Measurements from ENCODE around the gene HYOU1.

Gene HYOU1

GRCh38 chr11:119031912-119032280 lies 25.1 kb downstream of the HYOU1 start:
- no peak for TF ChIP-seq CTCF (IDR thresholded peaks at IDR 0.05; ENCODE audit: low read depth, low read length)
- DNase-seq (ENCODE audit: low read depth, low spot score) = no peak
- H3K4me3 ChIP-seq (ENCODE audit: low read depth, low read length) = no peak overlapping the region
- in situ Hi-C loops (cut with HindIII; ENCODE audit: low sequenced_read_pairs) = no loop called here

GRCh38 chr11:119030329-119031047 lies 26.5 kb downstream of the HYOU1 start, which contains the start of gene SLC37A4:
Gene SLC37A4 (minus strand): TSS chr11:119030877.
- H3K4me3 ChIP-seq (ENCODE audit: low read depth, low read length) = peak within 1 kb of the TSS; percentile 61
- TF ChIP-seq CTCF (IDR thresholded peaks at IDR 0.05; ENCODE audit: low read depth, low read length) = no peak
- in situ Hi-C loops (cut with HindIII; ENCODE audit: low sequenced_read_pairs) = no loop called here
- peak; percentile 98 for DNase-seq (ENCODE audit: low read depth, low spot score)

- no peak for TF ChIP-seq CTCF (IDR thresholded peaks at IDR 0.05; ENCODE audit: low read depth, low read length)
- no peak for DNase-seq (ENCODE audit: low read depth, low spot score)
Measured at GRCh38 chr11:119030029-119030328, 27.0 kb downstream of the HYOU1 start.

GRCh38 chr11:119029340-119030028 lies 27.5 kb downstream of the HYOU1 start:
- DNase-seq (ENCODE audit: low read depth, low spot score) = no peak
- in situ Hi-C loops (cut with HindIII; ENCODE audit: low sequenced_read_pairs) = no loop called here
- peak overlapping the region; percentile 61 for H3K4me3 ChIP-seq (ENCODE audit: low read depth, low read length)
- TF ChIP-seq CTCF (IDR thresholded peaks at IDR 0.05; ENCODE audit: low read depth, low read length) = no peak

More at GRCh38 chr11:119030029-119030328, 27.0 kb downstream of the HYOU1 start:
- H3K4me3 ChIP-seq (ENCODE audit: low read depth, low read length) = peak overlapping the region; percentile 61
- in situ Hi-C loops (cut with HindIII; ENCODE audit: low sequenced_read_pairs) = no loop called here

GRCh38 chr11:119029069-119029339 lies 28.0 kb downstream of the HYOU1 start:
- in situ Hi-C loops (cut with HindIII; ENCODE audit: low sequenced_read_pairs) = no loop called here
- no peak overlapping the region for H3K4me3 ChIP-seq (ENCODE audit: low read depth, low read length)
- no peak for DNase-seq (ENCODE audit: low read depth, low spot score)
- TF ChIP-seq CTCF (IDR thresholded peaks at IDR 0.05; ENCODE audit: low read depth, low read length) = no peak

- TF ChIP-seq CTCF (IDR thresholded peaks at IDR 0.05; ENCODE audit: low read depth, low read length) = no peak
- H3K4me3 ChIP-seq (ENCODE audit: low read depth, low read length) = no peak overlapping the region
- in situ Hi-C loops (cut with HindIII; ENCODE audit: low sequenced_read_pairs) = no loop called here
- DNase-seq (ENCODE audit: low read depth, low spot score) = no peak
Measured at GRCh38 chr11:119028346-119029068, 28.5 kb downstream of the HYOU1 start.
